NCI-H146 (cell line): ENCODE results near the gene AHSG.
"Not testable (repeated sequence)": the region's sequence is repeated elsewhere in the genome, so short reads cannot be mapped to it uniquely, and the experiment has no call there.

ENCODE experiments used
- DNase-seq: peaks from one replicate; lab custom pipeline; 2025; lab: John Stamatoyannopoulos, UW

Gene AHSG, protein sequence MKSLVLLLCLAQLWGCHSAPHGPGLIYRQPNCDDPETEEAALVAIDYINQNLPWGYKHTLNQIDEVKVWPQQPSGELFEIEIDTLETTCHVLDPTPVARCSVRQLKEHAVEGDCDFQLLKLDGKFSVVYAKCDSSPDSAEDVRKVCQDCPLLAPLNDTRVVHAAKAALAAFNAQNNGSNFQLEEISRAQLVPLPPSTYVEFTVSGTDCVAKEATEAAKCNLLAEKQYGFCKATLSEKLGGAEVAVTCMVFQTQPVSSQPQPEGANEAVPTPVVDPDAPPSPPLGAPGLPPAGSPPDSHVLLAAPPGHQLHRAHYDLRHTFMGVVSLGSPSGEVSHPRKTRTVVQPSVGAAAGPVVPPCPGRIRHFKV

DNA sequence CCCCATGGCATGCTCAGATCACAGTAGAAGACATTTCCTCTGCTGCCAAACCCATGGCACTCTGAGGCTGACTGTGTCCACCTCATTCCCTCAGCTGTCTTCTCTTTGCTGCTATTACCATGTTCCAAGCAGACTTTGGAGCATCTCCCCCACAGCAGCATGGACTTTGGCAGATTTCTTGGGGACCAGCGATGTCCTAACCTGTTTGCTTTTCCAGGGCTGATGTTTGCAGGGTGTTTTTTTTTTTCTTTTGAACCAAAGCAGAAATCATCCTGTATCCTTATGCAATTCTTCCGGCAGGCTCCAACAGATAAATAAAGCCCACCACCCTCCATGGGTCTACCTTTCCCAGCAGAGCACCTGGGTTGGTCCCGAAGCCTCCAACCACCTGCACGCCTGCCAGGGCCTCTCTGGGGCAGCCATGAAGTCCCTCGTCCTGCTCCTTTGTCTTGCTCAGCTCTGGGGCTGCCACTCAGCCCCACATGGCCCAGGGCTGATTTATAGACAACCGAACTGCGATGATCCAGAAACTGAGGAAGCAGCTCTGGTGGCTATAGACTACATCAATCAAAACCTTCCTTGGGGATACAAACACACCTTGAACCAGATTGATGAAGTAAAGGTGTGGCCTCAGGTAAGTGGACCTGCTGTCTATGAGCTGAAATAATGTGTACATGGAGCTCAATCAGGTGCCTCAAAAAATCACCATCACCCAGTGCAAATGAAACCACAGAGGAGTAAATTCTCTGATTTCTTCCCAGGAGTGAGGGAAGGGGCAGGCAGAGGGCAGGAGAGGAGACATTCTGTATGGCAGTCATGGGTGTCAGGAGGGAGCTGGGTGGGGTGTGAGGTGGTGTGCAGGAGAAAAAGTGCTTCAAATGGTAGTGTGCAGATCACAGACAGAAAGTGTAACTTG lies at the start of gene AHSG:
Gene AHSG (plus strand): TSS at position 340 of the 916 bp plus-strand sequence. CDS start 82 bp downstream, at position 422.
- DNase-seq = no peak

DNA sequence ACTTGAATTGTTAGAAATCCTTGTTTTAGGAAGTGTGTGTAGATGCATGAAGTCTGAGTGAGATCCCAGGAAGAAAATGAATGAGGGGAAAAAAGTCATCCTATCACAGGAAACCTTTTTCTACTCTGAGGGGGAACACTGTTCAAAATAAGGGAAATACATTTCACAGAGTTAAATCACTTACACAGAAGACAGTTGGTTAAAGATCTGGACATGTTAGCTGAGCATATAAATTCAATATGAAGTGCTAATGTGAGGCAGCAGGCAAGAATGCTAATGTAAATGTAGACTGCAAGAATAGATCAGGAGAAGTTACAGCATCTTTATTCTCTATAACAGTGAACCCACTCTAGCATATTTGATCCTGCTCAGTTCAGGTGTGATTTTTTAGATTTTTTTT lies 48.3 kb upstream of the AHSG start:
- DNase-seq = no peak

DNA sequence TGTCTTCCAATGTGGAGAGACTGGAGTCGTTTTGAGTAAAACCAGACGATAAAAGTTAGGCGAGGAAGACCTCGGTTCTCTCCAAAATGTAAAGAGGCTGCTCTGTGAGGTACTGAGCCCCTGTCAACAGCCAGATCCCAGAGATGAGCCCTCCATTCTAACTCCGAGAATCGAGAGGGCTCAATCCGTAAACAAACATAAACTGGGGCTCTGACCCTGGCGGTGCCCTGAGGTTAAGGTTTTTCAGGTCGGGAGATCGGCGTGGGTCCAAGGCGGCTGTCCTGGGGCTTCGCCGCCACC lies 46.1 kb upstream of the AHSG start:
- DNase-seq = no peak

DNA sequence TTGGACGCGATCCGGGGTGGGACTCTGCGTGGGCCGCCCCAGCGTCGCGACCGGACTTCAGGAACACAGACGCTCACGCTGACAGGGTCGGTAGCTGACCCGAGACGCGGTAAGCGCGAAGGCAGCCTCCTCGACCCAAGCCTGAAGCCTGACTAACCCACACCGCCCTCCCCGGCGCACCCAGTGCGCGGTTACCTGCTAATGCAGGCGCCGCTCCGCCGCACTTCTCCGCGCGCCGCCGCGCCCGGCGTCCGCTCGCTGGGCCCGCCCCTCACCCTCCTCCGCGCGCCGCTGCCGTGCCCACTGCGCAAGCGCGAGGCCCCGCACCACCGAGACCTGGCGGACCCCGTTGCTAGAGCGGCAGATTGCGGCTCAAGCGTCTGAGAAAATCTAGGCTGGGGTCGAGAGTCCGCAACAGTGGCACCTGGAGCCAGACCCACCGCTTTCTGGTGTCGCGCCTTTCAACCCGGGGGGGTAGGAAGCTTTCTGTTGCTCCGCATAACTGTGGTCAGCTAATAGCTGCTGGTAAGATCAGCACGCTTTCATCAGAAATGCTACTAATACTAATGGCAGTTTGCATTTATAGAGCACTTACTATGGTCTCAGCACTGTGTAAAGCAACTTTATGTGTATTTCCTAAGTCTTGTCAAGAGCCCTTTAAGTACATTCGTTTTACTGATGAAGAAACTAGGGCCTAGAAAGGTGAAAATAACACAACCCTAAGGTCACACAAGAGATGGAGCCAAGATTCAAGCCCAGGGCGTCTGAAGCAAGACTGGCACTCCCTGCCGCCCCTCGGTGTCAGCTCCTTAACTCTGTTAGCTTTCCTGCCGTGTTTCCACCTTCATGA lies 45.6 kb upstream of the AHSG start, which contains the start of gene TBCCD1:
Gene TBCCD1 (minus strand): TSS at position 268 of the 850 bp plus-strand sequence. CDS start 3,010 bp downstream, outside the sequence.
- peak; percentile 94 for DNase-seq

DNA sequence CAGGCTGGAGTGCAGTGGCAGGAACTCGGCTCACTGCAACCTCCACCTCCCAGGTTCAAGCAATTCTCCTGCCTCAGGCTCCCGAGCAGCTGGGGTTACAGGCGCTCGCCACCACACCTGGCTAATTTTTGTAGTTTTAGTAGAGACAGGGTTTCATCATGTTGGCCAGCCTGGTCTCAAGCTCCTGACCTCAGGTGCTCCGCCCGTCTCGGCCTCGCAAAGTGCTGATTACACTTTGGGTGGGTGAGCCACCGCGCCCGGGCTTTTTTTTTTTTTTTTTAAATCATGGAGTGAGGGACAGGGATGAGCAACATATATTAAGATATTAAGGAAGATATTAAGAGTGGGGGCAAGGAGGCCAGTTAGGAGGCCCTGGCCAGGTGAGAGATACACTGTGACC lies 43.5 kb upstream of the AHSG start:
- peak; percentile 13 for DNase-seq

DNA sequence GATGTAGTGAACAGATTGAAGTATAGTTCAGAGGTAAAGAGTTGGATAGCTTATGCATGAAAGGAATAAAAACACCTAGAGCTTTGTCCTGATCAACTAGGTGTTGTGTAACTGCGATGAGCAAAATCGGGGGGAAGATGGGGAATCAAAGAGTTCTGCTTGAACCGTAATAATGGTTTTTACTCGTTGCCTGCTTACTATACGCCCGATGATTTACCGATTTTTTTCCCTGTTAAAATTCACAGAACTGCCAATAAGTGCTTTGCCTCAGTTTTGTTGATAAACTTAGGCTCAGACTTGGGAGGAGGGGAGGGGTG lies 43.1 kb upstream of the AHSG start:
- DNase-seq = no peak

DNA sequence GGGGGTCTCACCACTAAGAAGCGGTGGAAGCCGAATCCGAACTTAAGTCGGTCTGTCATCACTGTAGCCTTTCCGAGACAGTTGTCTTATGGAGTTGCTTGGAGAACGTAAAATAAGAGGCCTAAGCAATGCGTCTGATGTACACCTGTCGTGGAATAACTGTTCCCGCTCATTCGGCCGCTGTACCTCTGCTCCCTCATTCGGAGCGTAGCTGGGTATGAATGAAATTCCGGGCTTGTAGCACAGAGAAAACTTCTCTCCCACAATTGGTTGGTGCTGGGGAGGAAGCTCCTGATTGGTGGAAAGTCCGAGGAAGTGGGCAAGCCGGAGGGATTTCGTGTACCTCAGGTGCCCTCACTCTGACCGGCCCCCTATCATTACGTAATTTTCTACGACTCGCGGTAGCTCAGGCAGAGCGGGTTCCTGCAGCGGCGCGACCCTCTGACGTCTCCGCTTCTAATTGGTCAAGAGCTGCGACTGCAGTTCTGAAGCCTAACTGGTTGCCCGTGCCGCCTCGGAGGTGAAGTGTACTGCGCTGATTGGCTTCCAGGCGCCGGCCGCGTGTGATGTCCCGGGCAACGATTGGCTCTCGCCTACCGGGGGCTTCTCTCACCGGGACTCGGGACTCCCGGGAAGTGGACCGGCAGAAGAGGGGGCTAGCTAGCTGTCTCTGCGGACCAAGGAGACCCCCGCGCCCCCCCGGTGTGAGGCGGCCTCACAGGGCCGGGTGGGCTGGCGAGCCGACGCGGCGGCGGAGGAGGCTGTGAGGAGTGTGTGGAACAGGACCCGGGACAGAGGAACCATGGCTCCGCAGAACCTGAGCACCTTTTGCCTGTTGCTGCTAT lies 42.5 kb upstream of the AHSG start, which contains the start of gene DNAJB11:
Gene DNAJB11 (plus strand): TSS at position 625 of the 845 bp plus-strand sequence. CDS start 178 bp downstream, at position 803.
- DNase-seq = peak; percentile 100

DNA sequence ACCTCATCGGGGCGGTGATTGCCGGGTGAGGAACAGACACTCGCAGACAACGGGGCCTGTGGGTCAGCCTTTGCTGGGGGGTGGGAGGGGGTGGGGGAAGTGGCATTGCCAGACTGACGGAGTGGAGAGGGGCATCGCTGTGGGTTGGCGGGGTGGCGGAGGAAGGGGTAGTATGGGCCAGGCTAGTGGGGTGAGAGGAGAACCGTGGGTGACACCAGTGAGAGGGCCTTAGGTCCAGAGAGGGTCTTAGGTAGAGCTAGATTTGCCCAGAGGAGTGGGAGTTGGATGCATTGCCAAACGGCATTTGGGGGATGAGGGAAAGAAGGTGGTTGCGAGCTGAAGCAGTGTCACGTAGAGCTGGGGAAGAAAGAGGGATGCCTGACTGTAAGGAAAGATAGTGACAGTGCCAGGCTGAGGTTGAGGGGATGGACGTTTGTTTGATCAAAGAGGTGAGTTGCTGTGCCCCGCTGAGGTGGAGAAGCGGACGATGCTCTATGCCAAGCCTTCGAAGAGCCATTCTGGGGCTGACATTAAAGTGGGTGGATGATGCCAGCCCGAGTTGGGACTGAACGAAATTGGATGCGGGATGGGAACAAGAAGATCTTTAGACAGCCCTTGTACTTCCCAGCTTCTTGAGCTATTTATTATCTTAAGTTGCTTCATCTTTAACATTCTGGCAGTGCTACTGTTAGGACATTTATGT lies 41.8 kb upstream of the AHSG start:
- DNase-seq = peak; percentile 42

DNA sequence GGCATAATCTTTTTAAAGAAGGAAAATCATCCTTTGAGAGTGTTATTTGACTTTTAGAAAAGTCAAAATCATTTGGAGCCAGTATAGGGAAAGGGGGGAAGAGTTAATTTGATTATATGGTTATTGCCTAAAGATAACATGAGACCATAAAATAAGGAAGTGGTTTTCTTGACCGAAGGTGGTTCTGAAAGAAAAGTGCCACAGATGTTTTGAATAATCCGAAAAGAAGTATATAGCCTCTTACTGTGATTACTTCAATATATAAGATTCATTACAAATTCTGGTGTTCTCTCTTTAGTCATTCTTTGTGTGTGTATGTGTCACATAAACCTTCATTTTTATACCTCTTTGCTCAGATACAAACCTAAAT lies 41.2 kb upstream of the AHSG start:
- DNase-seq = no peak

DNA sequence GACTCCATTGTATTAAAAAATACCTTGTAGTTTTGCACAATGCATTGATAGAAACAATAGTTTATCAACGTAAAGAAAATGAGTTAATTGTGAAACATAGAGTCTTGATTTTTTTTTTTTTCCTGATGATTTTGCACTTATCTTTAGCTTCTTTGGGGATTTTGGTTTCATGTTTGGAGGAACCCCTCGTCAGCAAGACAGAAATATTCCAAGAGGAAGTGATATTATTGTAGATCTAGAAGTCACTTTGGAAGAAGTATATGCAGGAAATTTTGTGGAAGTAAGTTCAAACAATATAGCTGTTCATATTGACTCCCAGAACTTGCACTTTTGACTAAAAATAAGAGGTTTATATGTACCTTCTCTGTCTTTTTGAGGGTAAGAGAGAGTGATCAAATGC lies 35.3 kb upstream of the AHSG start:
- no peak for DNase-seq

DNA sequence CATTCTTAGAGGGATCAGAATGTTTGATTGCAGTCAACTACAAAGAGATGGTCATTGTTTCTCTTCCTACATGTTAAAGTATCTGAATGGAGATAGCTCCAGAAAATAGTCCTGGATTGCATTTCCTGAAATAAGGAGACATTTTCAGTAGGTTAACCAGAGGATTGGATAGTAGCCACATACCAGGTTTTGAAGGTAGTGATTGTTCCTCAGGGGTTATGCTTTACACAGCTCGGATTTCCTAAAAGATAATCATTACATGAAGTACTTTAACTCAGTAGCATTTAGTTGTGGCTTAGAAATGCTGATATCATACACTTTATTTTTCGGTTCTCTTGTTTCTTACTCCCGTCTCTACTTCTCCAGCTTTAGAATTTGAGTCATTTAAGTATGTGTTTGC lies 32.1 kb upstream of the AHSG start:
- no peak for DNase-seq

DNA sequence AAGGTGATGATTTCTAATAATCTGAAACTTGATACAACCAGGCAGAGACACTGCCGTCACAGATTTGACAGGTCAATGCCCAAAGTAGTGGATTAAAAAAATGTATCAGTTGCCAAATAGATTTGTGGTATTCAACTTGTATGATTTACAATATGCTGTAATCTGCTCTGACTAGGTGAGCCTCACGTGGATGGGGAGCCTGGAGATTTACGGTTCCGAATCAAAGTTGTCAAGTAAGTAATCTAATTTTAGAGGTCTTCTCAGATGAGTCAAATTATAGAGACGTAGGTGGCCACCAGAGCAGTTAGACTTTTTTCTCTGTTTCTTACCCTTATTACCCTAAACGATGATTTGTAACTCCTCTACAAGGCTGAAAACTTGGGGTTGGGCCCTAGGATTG lies 30.3 kb upstream of the AHSG start:
- no peak for DNase-seq

DNA sequence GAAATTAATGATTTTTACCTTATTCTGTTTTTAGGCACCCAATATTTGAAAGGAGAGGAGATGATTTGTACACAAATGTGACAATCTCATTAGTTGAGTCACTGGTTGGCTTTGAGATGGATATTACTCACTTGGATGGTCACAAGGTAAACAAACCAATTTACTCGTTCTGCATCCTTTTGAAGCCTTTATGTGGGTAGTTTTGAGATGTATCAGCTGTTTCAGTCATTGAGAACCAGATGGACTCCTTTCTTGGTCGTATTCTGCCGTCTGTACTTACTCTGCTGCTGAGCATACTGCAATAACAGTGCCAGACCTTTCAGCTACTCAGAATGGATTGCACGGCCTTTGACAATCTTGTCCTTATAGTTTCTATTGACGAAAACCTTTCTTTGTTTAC lies 29.0 kb upstream of the AHSG start:
- DNase-seq = no peak

DNA sequence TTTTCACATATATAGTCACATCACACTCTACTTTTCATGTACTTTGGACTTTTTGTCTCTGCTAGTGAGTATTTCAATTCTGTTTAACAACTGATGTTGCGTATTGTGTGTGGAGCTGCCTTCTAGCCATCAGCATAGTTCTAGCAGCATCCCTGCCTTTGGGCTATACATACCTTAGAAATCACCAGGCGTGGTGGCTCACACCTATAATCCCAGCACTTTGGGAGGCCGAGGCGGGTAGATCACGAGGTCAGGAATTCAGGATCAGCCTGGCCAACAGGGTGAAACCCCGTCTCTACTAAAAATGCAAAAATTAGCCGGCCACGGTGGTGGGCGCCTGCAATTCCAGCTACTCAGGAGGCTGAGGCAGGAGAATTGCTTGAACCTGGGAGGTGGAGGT lies 26.6 kb upstream of the AHSG start:
- DNase-seq = not testable (repeated sequence)

DNA sequence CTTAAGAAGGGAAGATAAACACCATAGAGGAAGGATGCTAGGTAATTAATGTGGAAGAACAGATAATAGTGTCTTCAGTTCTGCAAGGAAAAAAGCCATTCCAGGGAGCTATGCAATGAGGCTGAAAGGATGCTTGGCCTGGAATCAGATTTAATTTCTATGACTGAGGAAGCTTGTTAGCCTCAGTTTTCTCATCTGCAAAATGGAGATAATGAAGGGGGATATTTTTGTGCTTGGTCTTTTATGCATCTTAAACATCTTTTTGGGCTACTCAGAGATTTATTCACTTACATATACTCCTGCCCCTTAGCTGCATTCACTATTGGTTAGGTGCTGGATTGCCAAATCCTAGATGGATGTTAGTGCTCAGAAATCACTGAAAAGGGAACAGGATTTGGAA lies 25.7 kb upstream of the AHSG start:
- no peak for DNase-seq

DNA sequence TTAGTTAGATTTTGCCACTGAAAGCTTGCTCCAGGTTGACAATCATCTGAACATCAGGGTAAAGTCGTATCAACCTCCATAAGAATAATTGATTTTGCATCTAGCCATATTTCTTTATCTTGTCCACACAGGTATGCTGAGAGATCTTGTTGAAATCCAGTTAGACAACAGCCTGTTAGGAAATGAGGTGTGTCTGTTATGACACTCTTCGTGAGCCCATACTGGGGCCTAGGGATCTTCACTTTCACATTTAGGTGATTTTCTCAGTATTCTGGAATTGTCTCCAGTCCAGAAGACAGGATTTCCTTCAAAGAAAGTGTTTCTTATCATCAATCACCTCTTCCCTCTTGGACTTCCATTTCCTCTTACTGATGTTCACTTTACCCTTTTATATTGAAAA lies 24.2 kb upstream of the AHSG start:
- no peak for DNase-seq

DNA sequence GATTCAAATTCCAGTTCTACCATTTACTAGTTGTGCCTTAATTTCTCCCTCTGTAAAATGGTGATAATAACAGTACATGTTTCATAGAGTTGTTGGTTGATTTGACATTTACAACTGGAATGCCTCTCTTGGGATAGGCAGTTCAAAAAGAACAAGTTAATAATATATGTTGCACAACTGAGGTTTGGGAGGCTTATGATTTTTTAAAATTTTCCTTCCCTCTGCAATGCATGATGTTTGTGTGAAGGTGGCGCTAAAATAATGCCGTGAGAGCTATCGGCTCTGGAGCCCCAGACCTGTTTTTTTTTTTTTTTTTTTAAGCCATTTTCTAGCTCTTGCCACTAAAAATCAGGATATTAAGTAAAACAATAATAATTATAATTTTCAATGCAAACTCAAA lies 23.7 kb upstream of the AHSG start:
- DNase-seq = no peak

DNA sequence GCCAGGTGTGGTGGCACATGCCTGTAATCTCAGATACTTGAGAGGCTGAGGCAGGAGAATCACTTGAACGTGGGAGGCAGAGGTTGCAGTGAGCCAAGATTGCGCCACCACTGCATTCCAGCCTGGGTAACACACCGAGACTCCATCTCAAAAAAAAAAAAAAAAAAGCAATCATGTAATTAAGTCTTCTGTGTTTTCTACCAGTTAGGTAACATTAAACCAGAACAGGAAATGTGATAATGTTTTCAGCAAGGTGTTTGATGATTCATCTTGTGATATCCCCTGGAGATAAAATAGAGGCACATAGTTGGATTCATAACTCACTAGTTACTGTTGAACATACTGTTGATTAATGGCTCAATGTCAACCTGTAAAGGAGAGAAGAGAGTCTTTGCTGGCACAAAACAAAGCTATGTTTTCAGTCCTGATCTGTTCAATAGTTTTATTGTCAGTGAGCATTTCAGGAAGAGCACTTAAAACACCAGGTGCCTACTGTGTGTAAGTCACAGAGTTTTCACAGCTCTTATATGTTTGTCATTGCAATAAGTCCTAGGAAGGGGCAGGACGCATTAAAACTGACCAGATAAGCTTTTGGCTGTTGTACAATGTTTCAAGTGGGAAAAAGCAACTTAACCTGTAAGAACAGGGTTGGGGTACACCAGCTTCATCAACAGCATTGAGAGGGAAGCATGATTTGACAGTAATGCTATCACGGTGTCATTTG lies 22.8 kb upstream of the AHSG start:
- peak; percentile 63 for DNase-seq

DNA sequence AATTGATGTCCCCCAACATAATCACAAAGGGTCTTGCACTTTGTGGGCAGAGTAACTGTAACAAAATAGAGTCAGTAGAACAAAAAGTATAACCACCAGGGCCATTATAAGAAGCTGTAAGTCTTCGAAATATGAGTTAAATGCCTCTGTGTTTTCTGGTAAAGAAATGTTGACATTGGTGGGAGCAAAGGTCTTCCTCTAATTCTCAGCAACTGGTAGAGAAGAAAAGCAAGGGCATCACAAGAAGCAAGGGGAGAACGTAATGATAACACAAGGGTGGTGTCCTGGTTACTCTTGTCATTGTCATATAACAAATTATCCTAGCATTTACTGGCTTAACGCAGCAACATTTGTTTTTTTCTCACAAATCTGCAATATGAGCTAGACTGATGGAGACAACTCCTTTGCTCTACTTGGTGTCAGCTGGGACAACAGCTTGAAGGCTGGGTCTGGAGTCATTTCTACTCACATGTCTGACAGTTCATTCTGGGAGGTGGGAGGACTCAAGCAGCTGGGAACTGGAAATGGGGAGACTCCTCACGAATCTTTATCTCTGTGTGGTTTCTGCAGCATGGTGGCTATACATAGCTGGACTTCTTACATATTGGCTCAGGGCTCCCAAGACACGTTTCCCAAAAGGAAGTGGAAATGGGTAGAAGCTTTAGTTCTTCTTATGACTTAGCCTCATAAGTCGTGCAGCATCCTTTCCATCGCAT lies 22.1 kb upstream of the AHSG start:
- no peak for DNase-seq
